Measurements from ENCODE around the gene MFRP.

Gene MFRP

DNA sequence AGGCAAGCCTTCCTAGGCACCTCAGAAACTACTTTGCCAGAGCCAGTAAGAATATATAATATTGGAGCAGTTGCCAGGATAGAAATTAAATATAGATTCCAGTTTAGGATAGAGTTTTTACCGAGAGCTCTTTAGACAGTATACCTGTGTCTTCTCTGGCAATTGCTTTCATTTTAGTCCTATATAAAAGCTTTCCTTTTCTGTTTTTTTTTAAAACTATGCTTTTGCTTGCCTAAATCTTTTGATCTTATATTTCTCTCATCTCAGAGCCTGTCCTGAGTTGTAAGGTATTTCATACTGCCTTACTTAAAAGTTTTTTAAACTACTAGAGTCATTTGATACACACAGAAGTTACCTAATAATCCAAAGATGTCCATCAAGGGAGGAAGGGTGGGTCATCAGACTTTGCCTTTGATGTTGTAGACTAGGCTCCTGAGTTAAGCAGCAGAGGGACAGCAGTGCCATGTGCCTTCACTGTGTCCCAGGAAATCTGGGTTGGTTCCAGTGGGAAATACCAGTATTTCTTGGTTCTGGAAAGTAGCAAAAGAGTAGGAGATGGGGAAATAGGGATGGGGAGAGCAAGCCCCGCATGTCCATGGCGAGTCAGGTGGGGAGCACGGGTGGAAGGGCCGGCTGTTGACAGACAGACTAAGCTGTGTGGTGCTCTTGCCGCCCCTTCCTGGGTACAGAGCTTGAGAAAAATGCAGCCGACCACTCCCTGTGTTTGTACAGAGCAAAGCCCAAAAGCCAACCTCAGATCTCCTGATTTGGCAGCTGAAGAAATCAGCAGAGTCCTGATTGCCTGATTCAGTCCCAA lies 40.7 kb downstream of the MFRP start:
- DNase-seq (ENCODE audit: low spot score): no peak
- in situ Hi-C loops (cut with MboI; ENCODE audit: low pct_unique_long_range_greater_than_20kb, low sequenced_read_pairs, unreplicated experiment): no loop called here
- TF ChIP-seq, protein P1, sequence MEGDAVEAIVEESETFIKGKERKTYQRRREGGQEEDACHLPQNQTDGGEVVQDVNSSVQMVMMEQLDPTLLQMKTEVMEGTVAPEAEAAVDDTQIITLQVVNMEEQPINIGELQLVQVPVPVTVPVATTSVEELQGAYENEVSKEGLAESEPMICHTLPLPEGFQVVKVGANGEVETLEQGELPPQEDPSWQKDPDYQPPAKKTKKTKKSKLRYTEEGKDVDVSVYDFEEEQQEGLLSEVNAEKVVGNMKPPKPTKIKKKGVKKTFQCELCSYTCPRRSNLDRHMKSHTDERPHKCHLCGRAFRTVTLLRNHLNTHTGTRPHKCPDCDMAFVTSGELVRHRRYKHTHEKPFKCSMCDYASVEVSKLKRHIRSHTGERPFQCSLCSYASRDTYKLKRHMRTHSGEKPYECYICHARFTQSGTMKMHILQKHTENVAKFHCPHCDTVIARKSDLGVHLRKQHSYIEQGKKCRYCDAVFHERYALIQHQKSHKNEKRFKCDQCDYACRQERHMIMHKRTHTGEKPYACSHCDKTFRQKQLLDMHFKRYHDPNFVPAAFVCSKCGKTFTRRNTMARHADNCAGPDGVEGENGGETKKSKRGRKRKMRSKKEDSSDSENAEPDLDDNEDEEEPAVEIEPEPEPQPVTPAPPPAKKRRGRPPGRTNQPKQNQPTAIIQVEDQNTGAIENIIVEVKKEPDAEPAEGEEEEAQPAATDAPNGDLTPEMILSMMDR (IDR thresholded peaks at IDR 0.05; ENCODE audit: extremely low read depth, insufficient read depth, missing control alignments): no peak

DNA sequence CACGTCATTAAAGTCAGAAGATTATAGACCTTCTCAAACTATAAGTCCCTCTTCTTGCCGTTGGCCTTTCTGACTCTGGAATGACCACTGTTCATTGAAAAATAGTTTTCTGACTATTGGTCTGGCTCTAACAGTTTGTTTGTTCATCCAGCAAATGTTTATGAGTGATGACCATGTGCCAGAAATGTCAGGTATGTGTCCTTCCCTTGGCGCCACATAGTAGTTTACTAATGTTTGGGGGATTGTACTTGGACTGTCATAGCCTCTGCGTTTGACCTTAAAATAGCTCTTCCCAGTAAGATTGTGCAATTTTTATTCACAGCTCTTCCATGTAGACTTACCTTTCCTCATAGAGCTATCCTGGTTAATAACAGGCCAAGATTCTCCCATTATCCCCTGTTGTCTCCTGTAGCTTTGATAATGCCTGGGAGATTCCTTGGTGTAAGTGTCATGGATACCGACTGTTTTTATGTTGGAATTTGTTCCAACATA lies 43.2 kb downstream of the MFRP start:
- in situ Hi-C loops (cut with MboI; ENCODE audit: low pct_unique_long_range_greater_than_20kb, low sequenced_read_pairs, unreplicated experiment): no loop called here
- TF ChIP-seq, protein P1 (IDR thresholded peaks at IDR 0.05; ENCODE audit: extremely low read depth, insufficient read depth, missing control alignments): no peak
- DNase-seq (ENCODE audit: low spot score): no peak

DNA sequence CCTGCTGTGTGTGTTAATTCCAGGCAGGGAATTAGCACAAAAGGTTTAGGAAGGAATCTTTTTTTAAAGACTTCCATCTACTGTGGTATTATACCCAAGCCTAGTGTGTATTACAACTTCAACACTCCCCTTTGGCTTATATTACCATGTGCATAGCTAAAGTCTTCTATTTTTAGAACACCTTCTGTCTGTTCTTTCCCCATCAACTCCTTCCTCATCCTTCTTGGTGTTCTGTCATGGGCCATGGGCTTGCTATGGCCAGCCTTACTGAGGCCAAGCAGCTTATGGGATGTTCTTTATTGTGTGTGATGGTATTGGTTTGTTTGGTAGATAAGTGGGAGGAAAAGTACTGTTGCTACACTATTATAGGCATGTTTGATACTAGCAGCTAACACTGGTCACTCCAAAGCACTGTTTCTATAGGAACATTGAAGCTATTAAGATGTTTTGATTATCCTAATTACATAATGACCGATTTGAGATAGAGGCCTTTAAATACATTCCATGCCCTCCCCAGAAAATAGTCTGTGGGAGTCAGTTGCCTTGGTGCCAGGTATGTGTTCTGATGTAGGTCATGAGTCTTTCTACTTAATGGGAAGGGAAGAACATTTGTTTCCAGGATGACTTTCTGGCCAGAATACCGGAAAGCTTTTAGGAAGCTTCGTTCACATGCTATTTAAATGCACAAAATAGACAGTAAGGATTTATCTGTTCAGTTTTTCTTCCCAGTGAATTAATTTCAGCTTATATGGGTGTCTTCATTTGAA lies 46.1 kb downstream of the MFRP start:
- DNase-seq (ENCODE audit: low spot score): no peak
- in situ Hi-C loops (cut with MboI; ENCODE audit: low pct_unique_long_range_greater_than_20kb, low sequenced_read_pairs, unreplicated experiment): no loop called here
- TF ChIP-seq, protein P1 (IDR thresholded peaks at IDR 0.05; ENCODE audit: extremely low read depth, insufficient read depth, missing control alignments): no peak

DNA sequence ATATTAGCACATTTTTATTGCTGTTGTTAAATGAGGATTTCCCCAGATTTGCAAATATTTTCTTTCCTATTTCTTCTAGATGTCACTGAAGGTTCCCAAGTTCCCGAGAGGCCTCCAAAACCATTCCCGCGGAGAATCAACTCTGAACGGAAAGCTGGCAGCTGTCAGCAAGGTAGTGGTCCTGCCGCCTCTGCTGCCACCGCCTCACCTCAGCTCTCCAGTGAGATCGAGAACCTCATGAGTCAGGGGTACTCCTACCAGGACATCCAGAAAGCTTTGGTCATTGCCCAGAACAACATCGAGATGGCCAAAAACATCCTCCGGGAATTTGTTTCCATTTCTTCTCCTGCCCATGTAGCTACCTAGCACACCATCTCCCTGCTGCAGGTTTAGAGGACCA lies 47.1 kb downstream of the MFRP start:
- DNase-seq (ENCODE audit: low spot score): no peak
- in situ Hi-C loops (cut with MboI; ENCODE audit: low pct_unique_long_range_greater_than_20kb, low sequenced_read_pairs, unreplicated experiment): no loop called here
- TF ChIP-seq, protein P1 (IDR thresholded peaks at IDR 0.05; ENCODE audit: extremely low read depth, insufficient read depth, missing control alignments): no peak

DNA sequence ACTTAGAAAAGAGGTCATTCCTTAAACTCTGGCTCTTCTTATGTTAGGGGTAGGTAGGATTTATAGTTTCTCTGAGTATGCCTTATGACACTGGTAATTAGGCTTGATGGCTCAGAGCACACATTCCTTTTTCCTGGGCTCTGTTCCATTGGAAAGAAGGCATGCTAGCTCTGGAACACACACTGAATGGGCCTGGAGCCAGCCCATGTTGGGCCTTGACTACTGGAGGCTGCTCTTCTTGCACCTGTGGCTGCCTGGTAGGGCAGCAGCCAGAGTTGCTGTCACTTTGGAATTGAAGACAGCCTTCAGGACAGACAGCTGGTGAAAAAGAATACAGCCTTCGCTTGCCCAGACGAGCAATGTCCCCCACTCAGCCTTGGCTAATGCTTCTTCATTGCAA lies 47.8 kb downstream of the MFRP start:
- no peak for DNase-seq (ENCODE audit: low spot score)
- TF ChIP-seq, protein P1 (IDR thresholded peaks at IDR 0.05; ENCODE audit: extremely low read depth, insufficient read depth, missing control alignments): no peak
- in situ Hi-C loops (cut with MboI; ENCODE audit: low pct_unique_long_range_greater_than_20kb, low sequenced_read_pairs, unreplicated experiment): no loop called here

DNA sequence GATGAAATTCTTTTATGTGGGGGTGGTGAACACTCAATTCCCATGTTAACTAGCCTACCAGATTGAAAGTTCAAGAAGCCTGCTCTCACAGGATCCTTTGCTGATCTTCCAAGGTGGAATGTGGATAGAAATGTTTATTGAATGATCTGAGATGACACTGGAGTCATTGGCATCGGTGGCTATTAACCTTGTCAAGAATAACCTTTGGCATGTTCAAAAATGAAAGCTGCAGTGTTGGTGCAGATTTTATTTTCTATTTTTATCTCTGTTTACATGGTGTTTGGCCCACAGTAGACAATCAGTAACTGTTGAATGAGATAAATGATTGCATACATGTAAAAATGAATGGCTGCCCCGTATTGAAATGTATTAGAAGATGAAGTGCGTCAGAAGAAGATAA lies 48.6 kb downstream of the MFRP start:
- in situ Hi-C loops (cut with MboI; ENCODE audit: low pct_unique_long_range_greater_than_20kb, low sequenced_read_pairs, unreplicated experiment): no loop called here
- DNase-seq (ENCODE audit: low spot score): no peak
- TF ChIP-seq, protein P1 (IDR thresholded peaks at IDR 0.05; ENCODE audit: extremely low read depth, insufficient read depth, missing control alignments): no peak

Measured in GM13977 (cell line).